Posterior vena cava (tissue), 2 donors: Measurements from ENCODE around the gene ZNF618. TPM values are rescaled to one million over a fixed set of nuclear protein-coding genes. Genes with fewer than 3 reads are reported as not detected.

Experiments
- DNase-seq: peaks from one replicate; pipeline ENCODE4 v3.0.0-alpha.2; 2020; ENCODE audit warnings: low spot score
- intact Hi-C, 2 donors: fragments of 100-400 bp; cut with DNase I; formaldehyde crosslinking; loops; one replicate each; pipeline versions ENCODE4 v1.14.1 to v1.14.2; 2022 to 2023
- total RNA-seq, 2 donors: library from RNA; stranded (reverse); fragmentation: NEBNext Ultra II Directional; extraction: Animal tissue kit (Norgen Biotek cat#: 25700); gene quantifications; one replicate each; pipeline ENCODE4 v1.2.1, GENCODE V29; 2021
- donor health status: DM: yes; HTN: yes; CAD: no.
- donor health status: DM: yes; HTN: yes; CAD: no.

The ZNF618 gene
- total RNA-seq, 2 donors from 2014 or later = 7.2 to 9.2 TPM

GRCh38 chr9:114056527-114056926 is 180.4 kb downstream of the ZNF618 start:
- DNase-seq = peak; percentile 66
- intact Hi-C loops = no loop called here

DNA sequence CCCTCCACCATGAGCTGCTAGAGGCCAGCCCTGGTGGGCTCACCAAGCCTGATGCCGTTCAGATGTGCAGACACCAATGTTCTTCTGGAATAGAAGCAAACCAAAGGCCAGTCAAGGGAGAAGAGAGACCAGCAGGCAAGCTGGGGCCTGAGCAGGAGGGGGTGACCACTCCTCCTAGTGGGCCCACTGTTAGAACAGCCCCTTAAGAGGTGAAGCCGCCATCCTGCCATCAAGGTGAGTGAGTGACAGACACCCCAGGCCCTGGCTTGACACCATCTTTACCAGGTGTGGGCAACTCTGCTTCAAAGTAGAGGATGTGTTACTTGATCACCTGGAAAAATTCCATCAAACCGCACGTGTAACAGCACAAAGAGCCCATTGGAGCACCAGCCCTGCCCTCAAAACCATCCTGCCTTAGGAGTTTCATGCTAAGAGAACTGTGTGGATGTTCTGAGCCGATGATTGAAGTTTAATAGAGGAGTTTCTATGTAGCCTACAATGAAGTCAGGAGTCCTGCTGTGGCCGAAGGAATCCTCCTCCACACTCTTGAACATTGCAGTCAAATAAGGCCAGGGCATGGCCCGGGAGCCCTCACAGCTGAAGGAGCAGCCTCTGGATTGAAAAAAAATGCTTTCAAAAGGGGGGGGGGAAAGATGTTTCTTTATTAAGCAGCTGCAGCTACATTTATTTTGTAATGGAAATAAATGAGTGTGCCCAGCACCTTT is 181.2 kb downstream of the ZNF618 start:
- intact Hi-C loops = no loop called here
- peak; percentile 40 for DNase-seq

GRCh38 chr9:114058688-114059046 is 182.6 kb downstream of the ZNF618 start:
- DNase-seq = no peak
- intact Hi-C loops = no loop called here

DNA sequence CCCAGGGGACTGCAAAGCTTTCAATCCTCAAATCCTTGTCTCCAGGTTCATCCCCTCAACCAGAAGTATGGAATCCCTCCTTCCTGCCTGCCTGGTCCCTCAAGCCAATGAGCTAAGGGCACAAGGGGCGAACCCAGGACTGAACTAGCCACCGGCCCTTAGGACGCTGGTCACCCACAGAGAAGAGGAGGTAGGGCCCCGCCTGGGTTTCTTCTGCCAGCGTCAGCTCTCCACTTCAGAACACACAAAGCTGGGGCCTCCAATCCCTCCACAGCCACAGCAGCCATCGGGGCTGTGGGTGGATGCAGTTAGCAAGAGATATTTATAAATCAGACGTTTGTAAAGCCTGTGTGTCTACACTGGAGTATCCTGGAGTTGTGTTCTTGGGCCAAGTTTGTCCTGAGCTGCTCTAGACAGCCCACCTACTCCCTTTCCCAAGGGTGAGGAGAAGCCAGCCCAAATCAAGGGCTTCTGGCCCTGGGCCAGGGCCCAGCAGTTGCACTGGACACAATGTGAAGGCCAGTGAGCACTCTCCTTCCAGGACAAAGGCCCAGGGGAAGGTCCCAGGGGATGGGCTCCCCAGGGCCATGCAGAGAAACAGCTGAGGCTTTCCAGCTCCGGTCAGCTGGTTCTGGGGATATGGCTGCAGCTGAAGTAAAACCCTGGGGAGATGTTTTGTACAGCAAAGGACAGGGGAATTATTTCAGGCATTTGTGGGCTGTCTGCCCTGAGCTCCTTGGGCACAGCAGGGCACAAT is 183.1 kb downstream of the ZNF618 start:
- intact Hi-C loops = no loop called here
- DNase-seq = no peak

GRCh38 chr9:114060070-114060469 is 184.0 kb downstream of the ZNF618 start:
- intact Hi-C loops = no loop called here
- no peak for DNase-seq

DNA sequence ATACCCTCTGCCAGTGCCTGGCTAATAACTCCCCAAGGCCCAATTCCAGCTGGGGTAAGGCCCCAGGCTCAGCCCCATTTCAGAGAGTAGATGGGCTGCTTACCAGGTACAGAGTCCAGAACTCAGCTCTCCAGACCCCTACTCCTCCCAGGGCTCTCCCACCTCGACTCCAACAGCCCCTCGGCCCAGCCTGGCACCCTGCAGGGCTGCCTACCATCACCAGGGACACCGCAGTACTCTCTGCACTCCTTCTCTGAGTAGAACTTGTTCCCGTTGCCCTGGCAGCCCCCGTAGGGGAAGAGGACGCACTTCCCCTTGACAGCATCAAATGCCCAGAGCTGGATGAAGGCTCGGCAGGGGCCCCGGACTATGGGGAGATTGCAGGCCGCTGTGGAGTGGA is 184.6 kb downstream of the ZNF618 start:
- no peak for DNase-seq
- intact Hi-C loops = no loop called here

DNA sequence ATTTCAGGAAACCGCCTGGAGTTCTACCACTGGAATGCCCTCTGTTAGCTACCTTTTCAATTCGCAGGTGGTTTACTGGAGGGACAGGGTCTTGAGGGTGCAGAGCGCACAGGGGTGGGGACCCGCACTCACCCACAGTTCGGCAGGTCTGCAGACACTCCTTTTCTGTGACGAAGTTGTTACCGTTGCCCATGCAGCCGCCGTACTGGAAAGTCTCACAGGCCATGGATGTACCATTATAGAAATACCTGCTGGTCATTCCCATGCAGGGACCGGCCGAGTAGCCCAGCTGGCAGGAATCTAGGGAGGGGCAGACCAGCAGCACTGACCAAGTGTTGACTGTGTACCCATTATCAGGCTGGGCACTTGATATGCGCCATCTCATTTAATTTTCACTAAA is 185.2 kb downstream of the ZNF618 start:
- no peak for DNase-seq
- intact Hi-C loops = no loop called here

DNA sequence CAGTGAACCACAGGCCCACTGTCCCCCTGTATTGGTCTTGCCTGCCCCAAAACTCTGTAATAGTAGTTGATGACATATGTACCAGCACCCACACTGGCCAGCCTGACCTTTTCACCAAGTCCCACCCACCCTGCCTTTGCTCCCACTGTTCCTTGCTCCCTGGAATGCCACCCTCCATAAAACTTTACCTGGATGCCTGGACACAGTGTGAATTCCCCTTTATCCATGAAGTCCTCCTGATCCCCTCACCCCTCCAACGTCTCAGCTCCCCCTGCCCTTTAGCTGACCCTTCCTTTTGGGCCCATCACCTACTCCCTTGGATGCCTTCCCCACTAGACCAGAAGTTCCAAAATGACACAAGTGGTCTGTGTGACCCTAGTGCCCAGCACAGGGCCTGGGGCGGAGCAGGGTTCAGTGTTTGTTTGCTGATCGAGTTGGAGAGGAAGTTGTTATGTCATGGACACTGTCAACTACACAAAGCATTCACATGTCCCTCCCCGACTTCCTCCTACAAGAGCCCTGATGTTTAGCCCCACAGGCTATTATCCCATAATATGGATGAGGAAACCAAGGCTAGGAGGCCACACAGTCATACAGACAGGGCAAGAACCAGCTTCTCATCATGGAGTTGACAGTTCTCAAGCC is 185.8 kb downstream of the ZNF618 start:
- intact Hi-C loops = no loop called here
- DNase-seq = no peak

DNA sequence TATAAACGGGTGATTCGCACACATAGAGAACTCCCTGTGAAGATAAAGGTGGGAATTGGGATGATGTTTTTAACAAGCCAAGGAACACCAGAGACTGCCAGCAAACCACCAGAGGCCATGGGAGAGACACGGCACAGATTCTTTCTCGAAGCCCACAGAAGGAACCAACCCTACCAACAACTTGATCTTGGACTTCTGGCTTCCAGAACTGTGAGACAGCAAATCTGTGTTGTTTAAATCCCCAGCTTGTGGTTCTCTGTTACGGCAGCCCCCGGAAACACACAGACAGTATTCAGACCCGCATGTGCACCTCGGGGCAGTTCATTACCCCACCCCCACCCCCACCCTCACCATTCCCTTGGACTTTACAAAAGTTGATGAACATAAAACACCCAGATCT is 189.2 kb downstream of the ZNF618 start:
- intact Hi-C loops = no loop called here
- DNase-seq = no peak

- intact Hi-C loops = no loop called here
- no peak for DNase-seq
Measured at GRCh38 chr9:114069476-114070187, 193.5 kb downstream of the ZNF618 start.

DNA sequence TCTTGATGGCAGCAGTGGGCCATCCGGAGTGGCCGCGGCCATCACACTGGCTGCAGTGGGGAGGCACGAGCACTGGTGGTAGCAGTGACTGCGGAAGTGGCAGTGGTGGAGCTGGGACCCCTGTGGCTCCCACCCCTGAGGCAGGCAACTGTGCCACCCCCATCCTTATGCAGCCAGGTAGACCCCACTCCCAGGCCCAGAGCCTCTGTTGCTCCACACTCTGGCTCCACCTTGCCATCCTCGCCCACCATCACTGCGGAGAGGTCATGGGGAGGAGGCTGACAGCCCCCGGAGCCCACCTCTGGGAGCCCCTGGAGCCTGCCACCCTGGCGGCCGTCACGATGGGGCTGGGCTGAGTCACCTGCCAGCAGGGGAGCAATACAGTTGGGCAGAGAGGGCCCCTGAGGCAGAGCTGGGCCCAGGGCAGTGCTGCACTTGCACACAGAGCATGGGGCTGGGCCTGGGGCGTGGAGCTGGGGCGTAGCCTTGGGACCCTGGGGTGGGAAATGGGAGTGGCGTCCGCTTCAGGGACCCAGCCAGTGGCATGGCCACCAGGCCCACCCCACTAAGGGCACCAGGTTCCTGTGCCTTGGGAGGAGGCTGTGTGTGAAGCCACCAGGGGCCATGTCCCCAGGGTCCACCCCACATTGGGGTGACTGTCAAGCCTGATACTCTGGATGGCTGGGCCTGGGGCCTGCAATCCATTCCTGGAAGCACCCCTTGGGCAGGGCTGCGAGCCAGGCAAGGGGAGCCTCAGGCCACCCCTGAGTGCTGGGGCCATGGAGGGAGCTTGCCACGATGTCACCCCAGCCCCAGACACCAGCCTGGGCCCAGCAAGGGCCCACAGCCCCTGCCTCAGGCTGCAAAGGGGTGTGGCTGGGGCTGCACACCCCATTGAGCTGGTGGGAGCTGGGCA is 194.3 kb downstream of the ZNF618 start:
- intact Hi-C loops = no loop called here
- DNase-seq = peak; percentile 78

- peak; percentile 52 for DNase-seq
- intact Hi-C loops = no loop called here
Measured at GRCh38 chr9:114071197-114071795, 195.2 kb downstream of the ZNF618 start.

- intact Hi-C loops = no loop called here
- DNase-seq = peak; percentile 86
Measured at GRCh38 chr9:114072184-114073140, 196.4 kb downstream of the ZNF618 start.

DNA sequence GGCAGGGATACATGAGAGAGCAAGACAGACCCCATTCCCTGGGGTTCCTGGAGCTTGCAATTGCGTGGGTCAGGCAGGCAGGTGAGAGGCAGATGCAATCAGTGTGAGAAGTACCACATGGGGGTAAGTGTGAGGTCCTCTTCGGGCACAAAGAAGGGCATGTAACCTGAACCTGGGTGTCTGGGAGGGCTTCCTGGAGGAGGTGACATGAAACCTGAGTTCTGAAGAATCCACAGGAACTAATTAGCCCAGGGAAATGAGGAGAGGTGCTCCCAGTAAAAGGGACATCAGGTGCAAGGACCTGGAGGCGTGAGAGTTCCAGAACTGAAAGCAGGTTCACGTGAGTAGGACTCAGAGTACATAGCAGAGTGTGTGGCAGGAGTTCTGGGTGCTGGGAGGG is 199.5 kb downstream of the ZNF618 start:
- intact Hi-C loops = no loop called here

DNA sequence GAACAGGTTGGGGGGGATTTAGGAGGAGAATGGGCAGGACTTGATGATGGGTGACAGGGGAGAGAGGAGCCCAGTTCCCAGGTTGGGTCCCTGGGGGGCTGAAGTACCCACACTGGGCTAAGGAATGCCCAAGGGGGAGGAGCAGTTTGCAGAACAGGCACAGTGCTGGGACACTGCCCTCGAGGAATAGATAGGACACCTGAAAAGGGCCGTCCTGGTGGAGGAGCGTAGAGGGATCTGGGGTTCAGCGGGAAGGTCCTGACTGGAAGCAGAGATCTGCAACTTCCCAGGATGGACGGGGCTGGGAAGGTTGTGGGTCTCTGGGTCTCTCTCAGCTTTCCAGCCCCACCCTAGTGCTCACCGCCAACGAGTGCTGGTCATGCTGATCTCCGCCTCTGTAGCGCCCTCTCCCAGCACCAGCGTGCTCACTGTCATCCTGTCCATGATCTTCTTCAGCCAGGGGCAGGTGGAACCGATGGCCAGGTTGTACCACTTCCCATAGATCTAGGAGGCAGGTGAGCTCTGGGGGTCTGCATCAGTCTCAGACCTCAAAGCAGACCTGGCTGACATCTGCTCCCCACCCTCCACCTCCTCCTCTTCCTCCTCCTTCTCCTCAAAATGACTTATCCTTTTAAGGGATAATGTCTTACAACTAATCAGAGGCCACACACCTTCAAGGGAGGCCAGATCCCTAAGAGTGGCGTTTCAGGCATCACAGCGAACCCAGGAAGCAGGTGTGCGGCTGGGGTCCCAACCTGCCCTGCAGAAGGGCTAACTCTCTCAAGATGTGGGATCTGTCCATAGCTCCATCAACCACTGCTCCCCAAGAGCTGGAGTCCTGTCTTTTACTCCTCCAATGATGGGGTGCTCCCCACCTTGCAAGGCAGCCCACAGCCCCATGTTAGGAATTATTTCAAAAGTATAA is 200.4 kb downstream of the ZNF618 start:
- intact Hi-C loops = no loop called here

More for the DNA sequence above, 199.5 kb downstream of the ZNF618 start:
- no peak for DNase-seq

GRCh38 chr9:114077162-114077837 is 201.2 kb downstream of the ZNF618 start:
- no peak for DNase-seq
- intact Hi-C loops = no loop called here

More for the DNA sequence above, 200.4 kb downstream of the ZNF618 start:
- peak; percentile 74 for DNase-seq
